Measurements from ENCODE around the gene PRG3.

The PRG3 gene

DNA sequence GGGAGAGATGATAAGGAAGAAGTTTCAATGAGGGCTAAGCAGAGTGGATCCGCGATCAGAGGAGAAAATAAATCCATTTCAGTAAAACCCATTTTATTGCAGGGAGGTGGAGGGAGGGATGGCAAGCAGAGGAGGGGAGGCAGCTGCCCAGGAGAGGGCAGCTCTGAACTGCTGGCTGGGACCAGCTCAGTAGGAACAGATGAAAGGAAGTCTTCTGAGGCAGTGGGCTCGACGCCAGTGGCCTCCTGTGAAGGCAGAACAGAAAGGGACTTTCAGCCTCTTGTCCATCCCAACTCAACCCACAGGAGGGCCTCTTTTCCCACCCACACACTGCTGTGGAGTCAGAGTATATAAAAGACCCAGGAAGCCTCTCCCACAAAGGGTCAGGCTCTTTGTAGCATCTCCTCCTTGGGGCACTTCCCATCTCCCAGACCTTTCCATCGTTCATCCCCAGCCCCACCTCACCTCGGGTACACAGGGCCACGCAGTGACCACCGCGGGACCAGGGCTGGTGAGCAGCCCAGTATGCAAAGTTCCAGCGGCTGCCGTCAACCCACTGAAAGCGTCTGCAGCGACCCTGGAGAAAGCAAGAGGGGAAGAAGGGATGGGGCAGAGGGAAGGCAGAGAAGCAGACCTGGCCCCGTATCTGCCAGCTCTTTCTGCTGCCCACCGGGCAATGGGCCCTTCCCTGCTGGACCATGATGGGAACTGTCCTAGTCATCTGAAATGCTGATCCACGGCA is 6.5 kb upstream of the PRG3 start:
- ChIA-PET POLR2A (no interaction called here), CTCF (interaction anchor here (1.1 to 1.3 kb wide), 2 partner anchors 10 to 254 kb away, joined by 3 to 4 read pairs; no protein-coding TSS in a partner anchor)
- TF ChIP-seq, protein P1, sequence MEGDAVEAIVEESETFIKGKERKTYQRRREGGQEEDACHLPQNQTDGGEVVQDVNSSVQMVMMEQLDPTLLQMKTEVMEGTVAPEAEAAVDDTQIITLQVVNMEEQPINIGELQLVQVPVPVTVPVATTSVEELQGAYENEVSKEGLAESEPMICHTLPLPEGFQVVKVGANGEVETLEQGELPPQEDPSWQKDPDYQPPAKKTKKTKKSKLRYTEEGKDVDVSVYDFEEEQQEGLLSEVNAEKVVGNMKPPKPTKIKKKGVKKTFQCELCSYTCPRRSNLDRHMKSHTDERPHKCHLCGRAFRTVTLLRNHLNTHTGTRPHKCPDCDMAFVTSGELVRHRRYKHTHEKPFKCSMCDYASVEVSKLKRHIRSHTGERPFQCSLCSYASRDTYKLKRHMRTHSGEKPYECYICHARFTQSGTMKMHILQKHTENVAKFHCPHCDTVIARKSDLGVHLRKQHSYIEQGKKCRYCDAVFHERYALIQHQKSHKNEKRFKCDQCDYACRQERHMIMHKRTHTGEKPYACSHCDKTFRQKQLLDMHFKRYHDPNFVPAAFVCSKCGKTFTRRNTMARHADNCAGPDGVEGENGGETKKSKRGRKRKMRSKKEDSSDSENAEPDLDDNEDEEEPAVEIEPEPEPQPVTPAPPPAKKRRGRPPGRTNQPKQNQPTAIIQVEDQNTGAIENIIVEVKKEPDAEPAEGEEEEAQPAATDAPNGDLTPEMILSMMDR (IDR thresholded peaks at IDR 0.05; ENCODE audit: insufficient read depth, low read length, missing control alignments), result no peak
- no peak for DNase-seq (ENCODE audit: low read depth, low spot score)
- H3K4me3 ChIP-seq (ENCODE audit: low read depth, low read length), result no peak overlapping the region

DNA sequence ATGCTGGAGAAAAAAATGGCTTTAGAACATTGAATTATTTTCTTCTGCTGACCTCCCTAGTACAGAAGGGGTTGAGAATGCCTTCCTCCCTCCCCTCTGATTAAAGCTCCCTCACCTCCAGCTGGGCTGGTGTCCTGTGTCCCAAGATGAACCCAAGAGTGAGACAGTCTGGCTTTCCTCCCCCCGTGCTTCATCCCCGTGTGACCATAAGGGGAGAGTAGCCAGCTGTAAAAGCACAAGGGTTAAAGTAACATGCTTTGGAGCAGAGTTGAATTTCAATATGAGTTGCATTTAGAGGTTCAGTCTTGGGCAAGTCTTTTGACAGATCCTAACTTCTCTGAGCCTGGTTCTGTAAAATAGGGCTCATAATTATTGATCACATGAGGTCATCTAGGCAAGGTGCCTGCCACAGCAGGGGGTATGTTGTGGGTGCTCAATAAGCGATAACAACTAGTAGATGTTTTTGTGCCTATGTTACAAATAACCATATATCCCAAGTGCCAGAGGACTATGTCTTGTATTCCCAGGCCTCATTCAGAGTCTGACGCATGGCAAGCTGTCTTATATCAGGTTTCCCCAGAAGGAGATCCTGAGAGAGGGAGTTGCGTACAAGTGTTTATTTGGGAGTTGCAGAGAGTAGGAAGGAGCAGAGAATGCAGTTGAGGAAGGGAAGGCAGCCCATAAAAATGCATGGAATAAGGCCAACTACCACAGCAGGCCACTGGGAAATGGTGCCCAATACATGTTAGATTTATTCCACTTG is 5.4 kb upstream of the PRG3 start:
- no peak for DNase-seq (ENCODE audit: low read depth, low spot score)
- ChIA-PET CTCF (interaction anchor here (1.3 kb wide), 1 partner anchor 11 kb away, joined by 4 read pairs; no protein-coding TSS in a partner anchor), POLR2A (no interaction called here)
- H3K4me3 ChIP-seq (ENCODE audit: low read depth, low read length), result no peak overlapping the region
- TF ChIP-seq, protein P1 (IDR thresholded peaks at IDR 0.05; ENCODE audit: insufficient read depth, low read length, missing control alignments), result no peak

DNA sequence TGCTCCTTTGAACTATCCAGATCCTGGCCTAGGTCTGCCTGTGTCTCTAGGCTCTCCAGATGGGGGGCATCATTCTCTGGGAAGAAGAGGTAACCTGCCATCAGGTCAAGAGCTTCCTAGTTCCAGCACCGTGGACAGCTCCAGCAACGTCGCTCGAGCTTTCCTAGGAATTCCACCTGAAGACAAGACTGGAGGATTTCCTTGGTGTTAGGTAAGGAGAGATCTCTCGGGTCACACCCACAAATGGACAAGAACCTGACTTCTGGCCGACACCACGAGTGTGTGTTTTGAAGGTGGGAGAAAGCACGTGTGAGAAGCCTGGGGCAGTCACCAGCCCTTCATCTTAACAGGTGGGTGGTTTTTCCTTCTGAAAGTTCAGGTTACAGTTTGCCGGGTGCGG is 1.2 kb downstream of the PRG3 start:
- CTCF ChIA-PET, result interaction anchor here (0.7 kb wide), 1 partner anchor 34 kb away, joined by 3 read pairs; no protein-coding TSS in a partner anchor
- TF ChIP-seq, protein P1 (IDR thresholded peaks at IDR 0.05; ENCODE audit: insufficient read depth, low read length, missing control alignments), result no peak
- POLR2A ChIA-PET, result no interaction called here
- no peak overlapping the region for H3K4me3 ChIP-seq (ENCODE audit: low read depth, low read length)
- no peak for DNase-seq (ENCODE audit: low read depth, low spot score)

DNA sequence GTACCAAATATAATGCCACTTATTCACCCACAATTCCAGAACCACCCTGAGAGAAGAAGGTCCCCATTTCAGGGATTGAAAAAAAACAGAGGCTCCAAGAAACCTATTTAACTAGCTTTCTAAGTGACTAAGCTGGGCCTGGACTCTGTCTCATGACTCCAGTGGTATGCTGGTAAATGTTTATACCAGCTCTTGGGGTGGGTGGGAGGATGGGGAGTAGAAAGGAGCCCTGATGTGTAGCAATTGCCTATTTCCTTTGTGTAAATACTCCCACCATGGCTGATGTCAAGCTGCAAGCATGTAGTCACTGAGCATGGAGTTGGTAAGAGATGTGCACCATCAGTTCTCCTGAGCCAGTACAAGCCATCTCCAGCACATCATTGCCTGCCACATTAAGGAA is 2.8 kb downstream of the PRG3 start:
- POLR2A ChIA-PET, result no interaction called here
- TF ChIP-seq, protein P1 (IDR thresholded peaks at IDR 0.05; ENCODE audit: insufficient read depth, low read length, missing control alignments), result no peak

DNA sequence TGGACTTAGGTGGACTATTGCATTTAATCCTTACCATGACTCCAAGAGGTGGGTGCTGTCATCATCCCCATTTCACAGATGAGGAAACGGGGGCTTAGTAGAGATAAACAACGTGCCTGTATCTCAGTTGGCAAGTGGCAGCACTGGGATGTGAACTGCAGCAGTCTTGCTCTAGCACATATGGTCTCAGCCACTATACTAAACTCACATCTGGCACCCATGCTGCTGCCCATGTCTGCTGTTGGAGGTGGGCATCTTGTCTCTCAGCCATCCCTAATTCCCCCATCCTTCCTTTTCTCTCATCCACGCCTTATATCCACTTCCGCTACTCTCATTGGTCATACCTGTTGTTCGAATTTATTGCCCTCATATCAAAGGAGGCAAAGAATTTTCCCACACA is 3.8 kb downstream of the PRG3 start:
- POLR2A ChIA-PET, result no interaction called here
- CTCF ChIA-PET, result no interaction called here
- no peak overlapping the region for H3K4me3 ChIP-seq (ENCODE audit: low read depth, low read length)

More for the DNA sequence above, 2.8 kb downstream of the PRG3 start:
- no peak overlapping the region for H3K4me3 ChIP-seq (ENCODE audit: low read depth, low read length)
- CTCF ChIA-PET, result no interaction called here
- no peak for DNase-seq (ENCODE audit: low read depth, low spot score)

More for the DNA sequence above, 3.8 kb downstream of the PRG3 start:
- TF ChIP-seq, protein P1 (IDR thresholded peaks at IDR 0.05; ENCODE audit: insufficient read depth, low read length, missing control alignments), result no peak
- no peak for DNase-seq (ENCODE audit: low read depth, low spot score)
